HS-27A (cell line): ENCODE measurements around the gene ACE.

ENCODE experiments used
- DNase-seq: peaks from one replicate; pipeline ENCODE4 v3.0.0-alpha.2; 2012; ENCODE audit warnings: low read depth, missing footprints

Gene ACE

GRCh38 chr17:63537991-63538692 is 61.3 kb downstream of the ACE start:
- no peak for DNase-seq

- DNase-seq = no peak
Observed at GRCh38 chr17:63538693-63539595, 62.1 kb downstream of the ACE start.

- DNase-seq = no peak
Observed at GRCh38 chr17:63540590-63540989, 63.7 kb downstream of the ACE start.

- no peak for DNase-seq
Observed at GRCh38 chr17:63542218-63542545, 65.3 kb downstream of the ACE start.

GRCh38 chr17:63542942-63543821 is 66.3 kb downstream of the ACE start:
- no peak for DNase-seq

- no peak for DNase-seq
Observed at GRCh38 chr17:63543822-63544420, 67.1 kb downstream of the ACE start.

- DNase-seq = no peak
Observed at GRCh38 chr17:63544467-63545301, 67.8 kb downstream of the ACE start.

- no peak for DNase-seq
Observed at GRCh38 chr17:63546308-63547082, 69.6 kb downstream of the ACE start.

GRCh38 chr17:63547083-63547523 is 70.2 kb downstream of the ACE start:
- DNase-seq = no peak
